H9 (cell line): ENCODE data around the gene MORC2. TPM values are rescaled to one million over a fixed set of nuclear protein-coding genes. Genes with fewer than 3 reads are reported as not detected.

Source experiments
- DNase-seq: peaks from one replicate; pipeline ENCODE4 v3.0.0-alpha.2; 2017
- H2AFZ ChIP-seq: one replicate; pipeline ENCODE4 v1.6.1; 2013; ENCODE audit warnings: mild to moderate bottlenecking, low read length, control low read depth, moderate library complexity
- H2AK5ac ChIP-seq: 2 replicates; pipeline ENCODE4 v1.6.1; 2013; ENCODE audit warnings: low read length, control low read depth, mixed read lengths; ENCODE audit not compliant: insufficient read length
- H2BK120ac ChIP-seq: one replicate; pipeline ENCODE4 v1.6.1; 2013; ENCODE audit warnings: low read depth, mild to moderate bottlenecking, low read length, control low read depth, inconsistent platforms; ENCODE audit not compliant: poor library complexity, severe bottlenecking
- H2BK12ac ChIP-seq: 2 replicates; pipeline ENCODE4 v1.6.1; 2013; ENCODE audit warnings: low read length, control low read depth, mixed read lengths, low read depth; ENCODE audit not compliant: insufficient read length
- H2BK15ac ChIP-seq: 2 replicates; pipeline ENCODE4 v1.6.1; 2013; ENCODE audit warnings: low read depth, low read length, control low read depth
- H2BK20ac ChIP-seq: one replicate; pipeline ENCODE4 v1.6.1; 2013; ENCODE audit warnings: low read depth, mild to moderate bottlenecking, low read length, control low read depth, inconsistent platforms; ENCODE audit not compliant: poor library complexity, severe bottlenecking
- H2BK5ac ChIP-seq: 2 replicates; pipeline ENCODE4 v1.6.1; 2013; ENCODE audit warnings: low read length, control low read depth, mixed read lengths; ENCODE audit not compliant: insufficient read length
- H3K14ac ChIP-seq: 2 replicates; pipeline ENCODE4 v1.6.1; 2013; ENCODE audit warnings: low read length, control low read depth; ENCODE audit not compliant: insufficient read depth
- H3K18ac ChIP-seq: 2 replicates; pipeline ENCODE4 v1.6.1; 2013; ENCODE audit warnings: low read depth, mild to moderate bottlenecking, mixed read lengths, low read length, control low read depth; ENCODE audit not compliant: insufficient read length
- H3K23ac ChIP-seq: 2 replicates; pipeline ENCODE4 v1.6.1; 2013; ENCODE audit warnings: low read length, control low read depth, mixed read lengths, low read depth; ENCODE audit not compliant: insufficient read length
- H3K23me2 ChIP-seq: 2 replicates; pipeline ENCODE4 v1.6.1; 2013; ENCODE audit warnings: low read depth, mild to moderate bottlenecking, mixed read lengths, low read length, control low read depth; ENCODE audit not compliant: insufficient read length, poor library complexity, severe bottlenecking
- H3K27ac ChIP-seq: 2 replicates; pipeline ENCODE4 v1.5.1; 2013; ENCODE audit warnings: low read length, control low read depth, mixed read lengths, low read depth; ENCODE audit not compliant: insufficient read length
- H3K27me3 ChIP-seq: 2 replicates; pipeline ENCODE4 v1.6.1; 2013; ENCODE audit warnings: low read length, control low read depth, inconsistent platforms; ENCODE audit not compliant: insufficient read depth
- H3K4ac ChIP-seq: 2 replicates; pipeline ENCODE4 v1.6.1; 2013; ENCODE audit warnings: low read depth, mild to moderate bottlenecking, control low read depth, inconsistent platforms, low read length, moderate library complexity
- H3K4me1 ChIP-seq: 2 replicates; pipeline ENCODE4 v1.6.1; 2013; ENCODE audit warnings: low read length, control low read depth, inconsistent platforms; ENCODE audit not compliant: insufficient read depth
- H3K4me2 ChIP-seq: 2 replicates; pipeline ENCODE4 v1.6.1; 2013; ENCODE audit warnings: low read length, control low read depth, mixed read lengths; ENCODE audit not compliant: insufficient read length, insufficient read depth
- H3K56ac ChIP-seq: 2 replicates; pipeline ENCODE4 v1.6.1; 2013; ENCODE audit warnings: low read depth, mild to moderate bottlenecking, mixed read lengths, low read length, control low read depth; ENCODE audit not compliant: insufficient read length
- H3K79me1 ChIP-seq: 2 replicates; pipeline ENCODE4 v1.6.1; 2013; ENCODE audit warnings: low read depth, mild to moderate bottlenecking, moderate library complexity, low read length, control low read depth, inconsistent platforms; ENCODE audit not compliant: insufficient read depth, poor library complexity, severe bottlenecking
- H3K79me2 ChIP-seq: 2 replicates; pipeline ENCODE4 v1.6.1; 2013; ENCODE audit warnings: low read length, control low read depth, inconsistent platforms; ENCODE audit not compliant: insufficient read depth
- H3K9ac ChIP-seq: 2 replicates; pipeline ENCODE4 v1.6.1; 2013; ENCODE audit warnings: low read length, control low read depth, mixed read lengths; ENCODE audit not compliant: insufficient read length; ENCODE audit errors: extremely low read depth
- H3K9me3 ChIP-seq: one replicate; pipeline ENCODE4 v1.6.1; 2013; ENCODE audit warnings: low read depth, low read length, inconsistent platforms; ENCODE audit not compliant: control insufficient read depth
- H3T11ph ChIP-seq: one replicate; pipeline ENCODE4 v1.6.1; 2013; ENCODE audit warnings: mild to moderate bottlenecking, low read length, control low read depth, inconsistent platforms
- H4K20me1 ChIP-seq: one replicate; pipeline ENCODE4 v1.6.1; 2013; ENCODE audit not compliant: control insufficient read depth, insufficient read length, insufficient read depth
- H4K5ac ChIP-seq: 2 replicates; pipeline ENCODE4 v1.6.1; 2013; ENCODE audit warnings: low read depth, mild to moderate bottlenecking, mixed read lengths, low read length, control low read depth; ENCODE audit not compliant: insufficient read length
- H4K8ac ChIP-seq: replicated peaks from 2 replicates; pipeline ENCODE4 v1.6.1; 2013; ENCODE audit warnings: low read length, control low read depth, mixed read lengths, low read depth; ENCODE audit not compliant: insufficient read length
- H4K91ac ChIP-seq: 2 replicates; pipeline ENCODE4 v1.6.1; 2013; ENCODE audit warnings: low read depth, mild to moderate bottlenecking, moderate library complexity, mixed read lengths, low read length, control low read depth; ENCODE audit not compliant: insufficient read length
- H3K27ac Mint-ChIP-seq, 3 experiments: 2 replicates in 2 of 3; 3 replicates in 1 of 3; pipeline ENCODE4 v1.8.0; 2020 to 2021; ENCODE audit warnings: mixed read lengths in 3 of 3, mild to moderate bottlenecking in 1 of 3, moderate library complexity in 1 of 3
- H3K27me3 Mint-ChIP-seq: 2 replicates; pipeline ENCODE4 v1.8.0; 2021; ENCODE audit warnings: low read depth, mild to moderate bottlenecking, moderate library complexity, mixed read lengths
- H3K36me3 Mint-ChIP-seq, 3 experiments: 2 replicates in 2 of 3; 3 replicates in 1 of 3; pipeline ENCODE4 v1.8.0; 2020 to 2021; ENCODE audit warnings: low read depth in 3 of 3, mixed read lengths in 3 of 3; ENCODE audit not compliant: insufficient read depth in 1 of 3
- H3K4me1 Mint-ChIP-seq, 2 experiments: 2 replicates each; pipeline ENCODE4 v1.8.0; 2020; ENCODE audit warnings: mixed read lengths in 2 of 2
- H3K4me3 Mint-ChIP-seq, 2 experiments: 2 replicates in 1 of 2; 3 replicates in 1 of 2; pipeline ENCODE4 v1.8.0; 2020 to 2021; ENCODE audit warnings: mild to moderate bottlenecking in 2 of 2, mixed read lengths in 2 of 2, moderate library complexity in 1 of 2
- H3K9me3 Mint-ChIP-seq, 2 experiments: 2 replicates in 1 of 2; 3 replicates in 1 of 2; pipeline ENCODE4 v1.8.0; 2020; ENCODE audit warnings: mild to moderate bottlenecking in 2 of 2, mixed read lengths in 2 of 2, moderate library complexity in 1 of 2
- WGBS: extraction: QIAGEN DNeasy Blood & Tissue Kit; methylation state at CpG from one replicate; pipeline ENCODE4 v1.1.7; 2013; ENCODE audit warnings: missing lambda C conversion rate, low lambda C conversion rate, mixed read lengths; ENCODE audit not compliant: insufficient read length; ENCODE audit errors: extremely low coverage; 5-methylcytosine and 5-hydroxymethylcytosine counted together
- total RNA-seq: library from RNA; stranded (reverse); gene quantifications from 2 replicates; pipeline ENCODE4 v1.2.1, GENCODE V29; 2021
- TF ChIP-seq, protein P1 (sequence below): fragments of 200-600 bp; sonication (generic); conservative IDR thresholded peaks from 3 replicates; pipeline ENCODE4 v1.8.0; 2021; ENCODE audit warnings: antibody characterized with exemption, mild to moderate bottlenecking

The MORC2 gene
- total RNA-seq, 1 experiment from 2014 or later = 37.4 TPM

GRCh38 chr22:30884211-30885000 lies 84.2 kb downstream of the MORC2 start:
- WGBS = no CpG with 5 or more reads among the region's 18 CpGs
- Histone ChIP-seq H3K4ac (no peak overlapping the region), H3T11ph (no peak overlapping the region), H2BK5ac (no peak overlapping the region), H3K14ac (no peak overlapping the region; the same call in 1 of the 2 replicates), H2BK20ac (no peak overlapping the region), H3K4me2 (no peak overlapping the region), H3K9me3 (no peaks in the 10 kb centered on the region), H4K8ac (no peak overlapping the region), H3K27ac (no peak overlapping the region), H3K56ac (no peak overlapping the region), H2BK12ac (no peak overlapping the region), H3K27me3 (no peaks in the 10 kb centered on the region), H3K23ac (no peak overlapping the region), H2AFZ (no peak overlapping the region), H2BK15ac (no peak overlapping the region), H3K23me2 (no peaks in the 10 kb centered on the region), H3K18ac (no peak overlapping the region), H3K79me2 (no peaks in the 10 kb centered on the region), H3K9ac (no peak overlapping the region), H3K4me1 (no peaks in the 10 kb centered on the region), H4K91ac (no peak overlapping the region), H2AK5ac (no peak overlapping the region), H4K20me1 (no peaks in the 10 kb centered on the region), H4K5ac (no peak overlapping the region), H2BK120ac (no peak overlapping the region), H3K79me1 (no peaks in the 10 kb centered on the region)
- H3K27ac Mint-ChIP-seq = no peak overlapping the region
- H3K4me3 Mint-ChIP-seq = no peak overlapping the region
- no peaks in the 10 kb centered on the region for H3K9me3 Mint-ChIP-seq
- peaks cover 15 to 23% of the 10 kb centered on the region in 2 experiments for H3K4me1 Mint-ChIP-seq
- TF ChIP-seq, protein P1, sequence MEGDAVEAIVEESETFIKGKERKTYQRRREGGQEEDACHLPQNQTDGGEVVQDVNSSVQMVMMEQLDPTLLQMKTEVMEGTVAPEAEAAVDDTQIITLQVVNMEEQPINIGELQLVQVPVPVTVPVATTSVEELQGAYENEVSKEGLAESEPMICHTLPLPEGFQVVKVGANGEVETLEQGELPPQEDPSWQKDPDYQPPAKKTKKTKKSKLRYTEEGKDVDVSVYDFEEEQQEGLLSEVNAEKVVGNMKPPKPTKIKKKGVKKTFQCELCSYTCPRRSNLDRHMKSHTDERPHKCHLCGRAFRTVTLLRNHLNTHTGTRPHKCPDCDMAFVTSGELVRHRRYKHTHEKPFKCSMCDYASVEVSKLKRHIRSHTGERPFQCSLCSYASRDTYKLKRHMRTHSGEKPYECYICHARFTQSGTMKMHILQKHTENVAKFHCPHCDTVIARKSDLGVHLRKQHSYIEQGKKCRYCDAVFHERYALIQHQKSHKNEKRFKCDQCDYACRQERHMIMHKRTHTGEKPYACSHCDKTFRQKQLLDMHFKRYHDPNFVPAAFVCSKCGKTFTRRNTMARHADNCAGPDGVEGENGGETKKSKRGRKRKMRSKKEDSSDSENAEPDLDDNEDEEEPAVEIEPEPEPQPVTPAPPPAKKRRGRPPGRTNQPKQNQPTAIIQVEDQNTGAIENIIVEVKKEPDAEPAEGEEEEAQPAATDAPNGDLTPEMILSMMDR = no peak
- DNase-seq = no peak
- H3K36me3 Mint-ChIP-seq = no peaks in the 10 kb centered on the region; a peak in 1 of 7 replicates
- no peaks in the 10 kb centered on the region for H3K27me3 Mint-ChIP-seq
